ENCODE measurements around the gene PEX16.

Gene PEX16

GRCh38 chr11:45880772-45881570, 36.7 kb downstream of the PEX16 start:
- Histone ChIP-seq H3K27ac (no peak overlapping the region), H3K36me3 (replicated peaks) (peaks cover 8% of the 10 kb centered on the region), H3K4me3 (ENCODE audit: low read depth, low read length) (no peak overlapping the region), H3K27me3 (replicated peaks) (no peaks in the 10 kb centered on the region)
- in situ Hi-C loops (cut with HindIII; ENCODE audit: low pct_ligation_motif_present, low sequenced_read_pairs), result no loop called here
- no peak for DNase-seq
- TF ChIP-seq CTCF (IDR thresholded peaks at IDR 0.05; ENCODE audit: low read depth, low read length, missing control alignments), result no peak

- no peak for TF ChIP-seq CTCF (IDR thresholded peaks at IDR 0.05; ENCODE audit: low read depth, low read length, missing control alignments)
- no peaks in the 10 kb centered on the region for H3K27me3 ChIP-seq (replicated peaks)
- H3K36me3 ChIP-seq (replicated peaks), result peaks cover 10% of the 10 kb centered on the region
- no peak overlapping the region for H3K4me3 ChIP-seq (ENCODE audit: low read depth, low read length)
- in situ Hi-C loops (cut with HindIII; ENCODE audit: low pct_ligation_motif_present, low sequenced_read_pairs), result no loop called here
- no peak for DNase-seq
- H3K27ac ChIP-seq, result no peak overlapping the region
These were observed 37.6 kb downstream of the PEX16 start for GRCh38 chr11:45879803-45880686.

GRCh38 chr11:45877845-45878244, 39.8 kb downstream of the PEX16 start:
- H3K27me3 ChIP-seq (replicated peaks), result no peaks in the 10 kb centered on the region
- H3K36me3 ChIP-seq (replicated peaks), result peaks cover 13% of the 10 kb centered on the region
- no peak overlapping the region for H3K27ac ChIP-seq

GRCh38 chr11:45877221-45877620, 40.5 kb downstream of the PEX16 start:
- H3K36me3 ChIP-seq (replicated peaks), result peaks cover 13% of the 10 kb centered on the region
- no peak overlapping the region for H3K27ac ChIP-seq
- H3K4me3 ChIP-seq (ENCODE audit: low read depth, low read length), result no peak overlapping the region
- in situ Hi-C loops (cut with HindIII; ENCODE audit: low pct_ligation_motif_present, low sequenced_read_pairs), result no loop called here
- DNase-seq, result no peak
- no peak for TF ChIP-seq CTCF (IDR thresholded peaks at IDR 0.05; ENCODE audit: low read depth, low read length, missing control alignments)
- H3K27me3 ChIP-seq (replicated peaks), result no peaks in the 10 kb centered on the region

More at GRCh38 chr11:45877845-45878244, 39.8 kb downstream of the PEX16 start:
- no peak for DNase-seq
- no peak overlapping the region for H3K4me3 ChIP-seq (ENCODE audit: low read depth, low read length)
- in situ Hi-C loops (cut with HindIII; ENCODE audit: low pct_ligation_motif_present, low sequenced_read_pairs), result no loop called here
- TF ChIP-seq CTCF (IDR thresholded peaks at IDR 0.05; ENCODE audit: low read depth, low read length, missing control alignments), result no peak

GRCh38 chr11:45876401-45876800, 41.3 kb downstream of the PEX16 start:
- no peaks in the 10 kb centered on the region for H3K27me3 ChIP-seq (replicated peaks)
- no peak for DNase-seq
- TF ChIP-seq CTCF (IDR thresholded peaks at IDR 0.05; ENCODE audit: low read depth, low read length, missing control alignments), result no peak
- in situ Hi-C loops (cut with HindIII; ENCODE audit: low pct_ligation_motif_present, low sequenced_read_pairs), result no loop called here
- no peak overlapping the region for H3K4me3 ChIP-seq (ENCODE audit: low read depth, low read length)
- no peak overlapping the region for H3K27ac ChIP-seq
- H3K36me3 ChIP-seq (replicated peaks), result peaks cover 22% of the 10 kb centered on the region
